Measurements from ENCODE around the gene KRT78.
"Not testable (repeated sequence)": the region's sequence is repeated elsewhere in the genome, so short reads cannot be mapped to it uniquely, and the experiment has no call there.

KRT78 gene

DNA sequence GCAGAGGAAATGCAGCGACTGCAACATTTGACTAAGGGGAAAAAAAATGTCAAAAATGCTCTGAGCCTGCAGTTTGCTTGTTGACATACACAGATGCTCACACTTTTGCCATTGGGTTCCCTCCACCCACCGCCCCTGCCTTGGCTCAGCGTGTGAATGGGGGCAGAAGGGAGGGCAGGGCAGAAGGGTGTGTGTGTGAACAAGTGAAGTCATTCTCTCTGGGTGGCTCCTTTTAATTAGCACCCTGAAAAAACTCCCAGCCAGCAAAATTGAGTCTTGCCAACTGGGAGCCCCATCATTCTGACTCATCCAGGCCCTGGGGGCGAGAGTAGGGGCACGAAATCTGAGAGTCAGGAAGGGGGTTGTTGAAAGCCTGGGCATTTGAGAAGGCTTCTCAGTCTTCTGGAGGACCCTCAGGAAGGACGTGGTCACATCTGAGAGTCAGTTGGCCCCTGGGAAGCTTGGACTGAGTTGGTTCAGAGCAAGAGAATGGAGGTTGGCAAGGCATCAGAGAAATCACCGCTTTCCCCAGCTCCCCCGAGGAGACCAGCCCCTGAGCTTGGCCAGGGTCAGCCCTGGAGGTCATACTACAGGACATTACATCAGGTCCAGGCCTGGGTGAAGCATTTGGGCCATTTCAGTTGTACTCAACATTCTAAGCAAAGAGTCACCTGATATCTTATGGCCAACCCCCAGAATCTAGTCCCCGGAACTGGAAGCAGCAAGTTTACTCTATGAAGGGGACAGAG is 22.7 kb upstream of the KRT78 start:
- peak; percentile 35 for DNase-seq (ENCODE audit: low spot score)

DNA sequence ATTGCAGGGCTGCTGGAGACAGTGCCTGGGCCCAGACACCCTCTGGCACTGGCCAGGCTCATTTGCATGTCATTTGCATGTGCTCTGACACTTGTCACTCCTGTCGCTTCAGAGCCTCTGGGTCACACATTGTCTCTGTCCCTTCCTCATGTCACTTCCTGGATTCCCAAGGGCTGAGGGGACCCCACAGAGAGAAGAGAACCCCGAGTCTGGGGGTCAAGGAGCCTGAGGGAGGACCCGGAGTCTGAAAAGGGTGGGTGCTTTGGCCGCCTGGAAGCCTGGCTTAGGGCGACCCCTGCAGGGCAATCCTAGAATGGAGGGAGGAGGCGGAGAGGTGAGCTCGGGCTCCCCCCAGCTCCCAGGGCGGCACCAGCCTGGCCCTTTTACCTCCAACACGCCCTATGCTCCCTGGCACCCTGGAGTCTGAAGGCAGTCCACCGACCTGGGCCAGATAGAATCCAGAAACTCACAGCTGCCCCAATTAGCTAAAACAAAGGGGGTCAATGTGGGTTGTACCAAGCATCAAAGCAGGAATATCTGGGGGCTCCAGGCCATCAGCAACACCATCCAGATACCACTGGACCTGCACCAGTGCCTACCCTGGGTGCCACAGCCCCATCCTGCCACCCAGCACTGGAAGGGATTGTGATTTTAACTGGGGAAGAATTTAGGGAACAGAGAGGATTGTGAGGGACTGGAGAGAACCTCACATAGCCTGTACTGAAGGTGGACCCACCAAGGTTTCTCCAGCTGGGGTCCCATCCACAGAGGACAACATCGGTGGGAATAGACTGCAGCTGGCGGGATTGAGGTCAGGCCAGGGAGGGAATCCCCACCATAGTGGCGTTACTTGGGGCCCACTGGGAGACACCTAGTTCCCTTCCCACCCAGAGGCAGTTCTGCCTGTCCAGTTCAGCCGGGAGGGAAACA is 21.8 kb upstream of the KRT78 start:
- DNase-seq (ENCODE audit: low spot score), result peak; percentile 26

DNA sequence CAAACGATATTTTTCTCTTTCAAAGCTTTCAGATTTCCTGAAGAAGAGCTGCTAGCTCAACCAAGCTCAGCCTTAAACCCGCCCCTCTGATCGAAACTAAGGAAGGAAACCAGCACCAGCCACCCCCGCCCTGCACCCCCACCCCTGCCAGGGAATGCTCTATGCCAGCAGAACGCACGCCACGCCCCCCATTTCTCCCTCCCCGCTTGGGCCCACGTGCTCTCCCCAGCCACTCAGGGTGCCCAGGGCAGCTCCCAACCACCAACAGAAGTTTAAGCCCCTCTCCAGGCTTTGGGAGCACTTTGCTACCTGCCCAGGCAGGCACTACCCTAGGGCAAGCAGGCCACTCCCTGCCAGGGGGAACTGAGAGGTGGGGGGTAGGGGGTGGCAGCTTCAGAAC is 18.8 kb upstream of the KRT78 start:
- DNase-seq (ENCODE audit: low spot score), result peak; percentile 38

GRCh38 chr12:52867152-52867551 is 18.4 kb upstream of the KRT78 start:
- DNase-seq (ENCODE audit: low spot score), result no peak

GRCh38 chr12:52865090-52865944 is 16.5 kb upstream of the KRT78 start:
- DNase-seq (ENCODE audit: low spot score), result peak; percentile 62

DNA sequence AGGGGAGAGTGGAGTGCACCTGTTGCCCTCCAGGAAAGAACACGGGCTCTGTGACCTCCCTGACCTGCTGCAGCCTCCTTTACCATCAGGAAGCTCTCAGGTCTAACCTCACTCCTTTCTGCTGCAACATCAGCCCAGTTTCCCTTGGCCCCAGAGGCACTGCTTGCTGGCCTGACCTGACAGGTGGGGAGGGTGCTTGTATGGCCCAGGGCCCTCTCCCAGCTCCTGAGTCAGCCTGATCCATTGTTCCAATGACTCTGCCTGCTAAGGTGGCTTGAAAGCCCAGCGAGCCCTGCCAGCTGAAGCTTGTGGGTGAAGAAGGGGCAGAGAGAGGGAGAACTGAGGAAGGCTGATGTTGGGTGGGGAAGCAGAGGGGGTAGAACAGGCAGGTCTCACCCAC is 13.2 kb upstream of the KRT78 start:
- DNase-seq (ENCODE audit: low spot score), result no peak

GRCh38 chr12:52861511-52861910 is 12.7 kb upstream of the KRT78 start:
- DNase-seq (ENCODE audit: low spot score), result no peak

- DNase-seq (ENCODE audit: low spot score), result no peak
Observed at GRCh38 chr12:52860102-52860823, 11.5 kb upstream of the KRT78 start.

DNA sequence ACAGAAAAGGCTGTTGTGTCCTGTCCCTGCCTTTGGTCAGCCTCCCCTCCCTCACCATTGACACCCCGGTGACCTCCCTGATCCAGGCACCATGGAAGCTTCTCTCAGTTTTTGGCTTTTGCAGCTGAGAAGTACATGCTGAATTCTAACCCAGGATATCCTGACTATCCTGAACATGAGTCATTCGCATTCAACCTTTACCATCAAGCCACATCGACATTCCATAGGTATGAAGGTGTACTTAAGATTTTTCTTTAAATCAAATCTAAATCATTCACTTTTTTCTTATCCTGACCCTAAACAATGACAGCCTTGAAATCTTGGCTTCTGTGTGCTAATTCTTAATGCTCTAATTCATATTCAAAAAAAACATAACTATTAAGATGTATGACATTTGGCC is 8.7 kb upstream of the KRT78 start:
- no peak for DNase-seq (ENCODE audit: low spot score)

- DNase-seq (ENCODE audit: low spot score), result no peak
Observed at GRCh38 chr12:52856787-52857186, 8.0 kb upstream of the KRT78 start.

DNA sequence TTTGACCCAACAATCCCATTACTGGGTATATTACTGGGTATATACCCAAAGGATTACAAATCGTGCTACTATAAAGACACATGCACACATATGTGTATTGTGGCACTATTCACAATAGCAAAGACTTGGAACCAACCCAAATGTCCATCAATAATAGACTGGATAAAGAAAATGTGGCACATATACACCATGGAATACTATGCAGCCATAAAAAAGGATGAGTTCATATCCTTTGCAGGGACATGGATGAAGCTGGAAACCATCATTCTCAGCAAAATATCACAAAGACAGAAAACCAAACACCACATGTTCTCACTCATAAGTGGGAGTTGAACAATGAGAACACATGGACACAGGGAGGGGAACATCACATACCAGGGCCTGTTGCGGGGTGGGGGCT is 7.3 kb upstream of the KRT78 start:
- not testable (repeated sequence) for DNase-seq (ENCODE audit: low spot score)

DNA sequence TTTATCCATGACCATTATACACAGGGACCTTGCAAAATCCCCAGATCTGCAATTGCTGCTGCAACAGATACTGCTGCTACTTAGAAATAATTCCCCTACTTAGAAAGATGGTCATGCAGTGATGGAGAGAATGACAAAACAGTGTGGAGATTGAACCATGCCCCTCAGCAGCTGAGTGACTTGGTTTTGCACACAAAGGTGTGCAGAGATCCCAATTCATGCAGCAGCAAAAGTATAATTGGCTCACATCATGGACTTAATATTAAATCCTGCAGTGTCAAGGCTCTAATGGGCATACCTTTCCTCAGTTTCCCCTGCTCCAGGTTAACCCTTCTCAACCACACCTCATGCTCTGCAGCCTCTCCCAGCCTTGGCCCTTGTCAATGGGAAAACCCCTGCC is 3.0 kb upstream of the KRT78 start:
- DNase-seq (ENCODE audit: low spot score), result no peak

- no peak for DNase-seq (ENCODE audit: low spot score)
Observed at GRCh38 chr12:52850681-52851080, 1.9 kb upstream of the KRT78 start.

DNA sequence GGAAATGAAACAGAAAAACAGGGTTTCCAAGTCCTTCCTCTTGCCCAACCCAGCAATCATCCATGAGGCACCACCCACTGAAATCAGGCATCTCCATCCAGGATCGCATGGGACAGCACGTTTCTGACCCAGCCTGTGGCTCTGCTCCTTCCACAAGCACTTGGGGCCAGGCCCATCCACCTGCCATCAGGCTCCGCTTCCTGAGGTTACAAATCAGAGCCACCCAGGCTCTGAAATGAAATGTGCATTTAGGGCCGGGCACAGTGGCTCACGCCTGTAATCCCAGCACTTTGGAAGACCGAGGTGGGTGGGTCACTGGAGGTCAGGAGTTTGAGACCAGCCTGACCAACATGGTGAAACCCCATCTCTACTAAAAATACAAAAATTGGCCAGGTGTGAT is 717 bp upstream of the KRT78 start:
- no peak for DNase-seq (ENCODE audit: low spot score)

DNA sequence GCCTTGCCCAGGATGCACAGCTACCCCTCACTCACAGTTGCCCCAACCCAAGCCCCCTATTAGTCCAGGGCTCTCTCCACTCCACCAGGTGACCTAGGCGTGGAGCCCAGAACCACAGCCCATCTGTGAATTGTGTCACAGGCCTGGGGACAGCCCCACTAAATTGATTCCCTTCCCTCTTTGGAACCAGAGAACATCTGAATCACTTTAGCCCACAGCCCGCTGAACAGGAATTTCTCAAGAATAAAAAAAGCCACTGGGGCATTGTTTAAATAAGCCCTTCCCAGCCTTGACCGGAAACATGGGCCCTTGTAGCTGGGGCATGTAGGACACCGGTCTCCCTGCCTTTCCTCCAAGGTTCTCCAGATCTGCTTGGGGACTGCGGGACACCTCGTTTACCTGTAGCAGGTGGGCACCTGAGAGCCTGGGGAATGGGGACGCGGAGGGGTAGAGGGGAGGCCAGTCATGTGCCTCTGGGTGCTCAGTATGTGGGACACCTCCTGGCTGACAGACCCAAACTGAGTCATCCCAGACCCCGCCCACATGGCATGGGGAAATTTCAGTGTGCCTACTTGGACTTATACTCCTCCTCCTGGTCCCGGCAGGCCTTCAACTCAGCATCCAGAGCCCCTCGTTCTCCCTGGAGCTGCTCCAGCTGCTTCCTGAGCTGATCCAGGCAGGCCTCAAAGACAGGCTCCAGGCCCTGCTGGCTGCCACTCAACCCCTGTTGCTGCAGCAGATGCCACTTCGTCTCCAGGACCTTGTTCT is 1.3 kb downstream of the KRT78 start:
- no peak for DNase-seq (ENCODE audit: low spot score)

DNA sequence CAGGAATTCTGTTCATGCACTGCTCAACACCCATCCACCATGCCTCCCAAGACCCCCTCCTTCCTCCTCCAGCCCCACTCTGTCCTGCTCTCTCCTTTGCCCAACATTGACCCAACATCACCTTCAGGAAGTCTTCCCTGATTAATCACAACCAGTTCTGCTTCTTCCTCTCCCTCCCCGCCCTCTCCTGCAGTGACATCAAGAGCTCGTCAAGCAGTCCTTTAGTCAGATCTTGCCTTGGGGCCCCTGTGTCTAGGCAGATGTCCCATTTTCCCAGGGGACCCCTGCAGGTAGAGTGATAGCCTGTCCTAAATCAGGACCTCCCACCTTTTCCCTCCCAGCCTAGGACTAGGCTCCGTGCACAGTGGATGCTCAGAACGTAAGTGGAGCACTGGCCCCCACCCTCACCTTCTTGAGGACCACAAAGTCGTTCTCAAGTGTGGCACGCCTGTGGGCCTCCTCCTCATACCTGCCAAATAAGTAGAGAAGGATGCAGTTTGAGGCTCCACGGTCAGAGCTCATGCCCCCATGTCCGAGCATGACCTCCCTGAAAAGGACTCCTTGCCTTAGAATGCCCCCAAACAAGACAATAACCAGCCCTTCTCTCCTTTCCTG is 2.3 kb downstream of the KRT78 start:
- DNase-seq (ENCODE audit: low spot score), result no peak

GRCh38 chr12:52845946-52846345 is 2.8 kb downstream of the KRT78 start:
- DNase-seq (ENCODE audit: low spot score), result no peak

DNA sequence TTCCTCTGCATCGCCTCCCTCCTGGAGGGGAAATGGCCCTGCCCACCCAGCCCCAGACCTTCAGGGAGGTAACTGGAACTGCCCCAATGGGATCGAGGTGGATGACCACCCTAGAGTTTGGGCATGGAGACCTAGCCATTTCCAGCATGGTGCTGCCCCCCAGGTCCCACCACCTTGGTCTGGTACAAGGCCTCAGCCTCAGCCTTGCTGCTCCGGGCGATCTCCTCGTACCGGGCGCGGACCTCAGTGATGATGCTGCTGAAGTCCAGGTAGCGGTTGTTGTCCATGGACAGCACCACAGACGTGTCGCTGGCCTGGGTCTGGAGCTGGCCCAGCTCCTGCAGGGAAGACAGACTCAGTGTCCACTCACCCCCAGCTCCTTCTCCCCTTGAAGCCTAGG is 4.4 kb downstream of the KRT78 start:
- DNase-seq (ENCODE audit: low spot score), result no peak

DNA sequence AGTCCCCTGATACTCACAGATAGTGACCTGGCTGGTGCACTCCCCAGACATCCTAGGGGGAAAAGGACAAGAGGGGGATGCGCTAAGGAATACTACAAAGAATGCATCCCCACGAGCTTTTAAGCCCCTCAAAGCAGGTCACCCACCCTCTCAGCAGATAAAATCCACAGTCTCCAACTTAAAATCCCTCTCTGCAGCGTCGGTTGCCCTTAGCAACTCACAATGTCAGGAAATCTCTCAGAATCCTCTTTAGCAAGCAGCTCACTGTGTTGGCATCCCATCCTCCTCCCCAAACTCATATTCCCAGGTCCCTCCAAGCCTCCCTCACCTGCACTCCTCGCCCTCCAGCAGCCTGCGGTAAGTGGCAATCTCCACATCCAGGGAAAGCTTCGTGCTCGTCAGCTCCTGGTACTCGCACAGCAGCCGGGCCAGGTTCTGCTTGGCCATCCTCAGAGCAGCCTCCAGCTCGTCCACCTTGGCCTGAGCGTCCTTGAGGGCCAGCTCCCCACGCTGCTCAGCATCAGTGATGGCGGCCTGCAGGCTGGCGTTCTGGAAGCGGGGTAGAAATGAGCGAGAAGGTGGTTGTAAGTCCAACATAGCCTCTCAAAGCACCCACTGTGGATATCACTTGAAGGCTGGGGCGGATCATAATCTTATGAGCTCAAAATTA is 9.2 kb downstream of the KRT78 start:
- no peak for DNase-seq (ENCODE audit: low spot score)

All from Ammon's horn (tissue), 1 donor.